SK-N-SH treated with all-trans-retinoic acid at 6 μM for 48 hours (cell line): ENCODE measurements around the gene SPEM1.

Source experiments
- CSDC2 ChIP-seq: fragments of 250-450 bp; sonication (Bioruptor Pico); IDR thresholded peaks from 2 replicates; pipeline ENCODE4 v1.5.0; 2020; ENCODE audit warnings: mild to moderate bottlenecking, moderate library complexity
- ESRRG ChIP-seq: fragments of 250-450 bp; sonication (Bioruptor Pico); IDR thresholded peaks from 2 replicates; pipeline ENCODE4 v1.6.1; 2021; ENCODE audit warnings: mild to moderate bottlenecking
- TCF4 ChIP-seq: fragments of 250-450 bp; sonication (Bioruptor Pico); IDR thresholded peaks from 2 replicates; pipeline ENCODE4 v1.8.0; 2021; ENCODE audit warnings: mild to moderate bottlenecking, moderate library complexity, borderline replicate concordance
- TOX ChIP-seq: fragments of 250-450 bp; sonication (Bioruptor Pico); IDR thresholded peaks from 2 replicates; pipeline ENCODE4 v1.8.0; 2021; ENCODE audit warnings: mild to moderate bottlenecking, moderate library complexity, borderline replicate concordance
- ZFP30 ChIP-seq: fragments of 450-650 bp; formaldehyde crosslinking; IDR thresholded peaks from 2 replicates; pipeline ENCODE4 v1.5.0; 2022; ENCODE audit warnings: mild to moderate bottlenecking, moderate library complexity
- ZNF70 ChIP-seq: fragments of 450-650 bp; formaldehyde crosslinking; IDR thresholded peaks from 2 replicates; pipeline ENCODE4 v1.5.0; 2020; ENCODE audit warnings: mild to moderate bottlenecking, moderate library complexity
- TF ChIP-seq, protein P1 (sequence below): fragments of 250-450 bp; sonication (Bioruptor Pico); IDR thresholded peaks from 2 replicates; pipeline ENCODE4 v1.8.0; 2020; ENCODE audit warnings: mild to moderate bottlenecking, moderate library complexity, borderline replicate concordance
- TF ChIP-seq, protein P2 (sequence below): fragments of 250-450 bp; sonication (Bioruptor Pico); IDR thresholded peaks from 2 replicates; pipeline ENCODE4 v1.8.0; 2021; ENCODE audit warnings: low read depth, mild to moderate bottlenecking, moderate library complexity, borderline replicate concordance

DNA sequence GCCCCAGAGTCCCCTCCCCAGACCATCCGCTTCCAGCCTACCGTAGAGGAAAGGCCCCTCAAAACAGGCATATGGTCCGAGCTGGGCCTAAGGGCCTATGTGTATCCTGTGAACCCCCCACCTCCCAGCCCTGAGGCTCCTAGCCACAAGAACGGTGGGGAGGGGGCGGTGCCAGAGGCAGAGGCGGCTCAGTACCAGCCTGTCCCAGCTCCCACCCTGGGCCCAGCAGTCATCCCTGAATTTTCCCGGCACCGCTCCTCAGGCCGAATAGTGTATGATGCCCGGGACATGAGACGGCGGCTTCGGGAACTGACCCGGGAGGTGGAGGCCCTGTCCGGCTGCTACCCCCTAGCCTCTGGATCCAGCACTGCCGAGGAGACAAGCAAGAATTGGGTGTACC lies 1.1 kb downstream of the SPEM1 start:
- no peak for TF ChIP-seq ZNF70
- TF ChIP-seq, protein P1, sequence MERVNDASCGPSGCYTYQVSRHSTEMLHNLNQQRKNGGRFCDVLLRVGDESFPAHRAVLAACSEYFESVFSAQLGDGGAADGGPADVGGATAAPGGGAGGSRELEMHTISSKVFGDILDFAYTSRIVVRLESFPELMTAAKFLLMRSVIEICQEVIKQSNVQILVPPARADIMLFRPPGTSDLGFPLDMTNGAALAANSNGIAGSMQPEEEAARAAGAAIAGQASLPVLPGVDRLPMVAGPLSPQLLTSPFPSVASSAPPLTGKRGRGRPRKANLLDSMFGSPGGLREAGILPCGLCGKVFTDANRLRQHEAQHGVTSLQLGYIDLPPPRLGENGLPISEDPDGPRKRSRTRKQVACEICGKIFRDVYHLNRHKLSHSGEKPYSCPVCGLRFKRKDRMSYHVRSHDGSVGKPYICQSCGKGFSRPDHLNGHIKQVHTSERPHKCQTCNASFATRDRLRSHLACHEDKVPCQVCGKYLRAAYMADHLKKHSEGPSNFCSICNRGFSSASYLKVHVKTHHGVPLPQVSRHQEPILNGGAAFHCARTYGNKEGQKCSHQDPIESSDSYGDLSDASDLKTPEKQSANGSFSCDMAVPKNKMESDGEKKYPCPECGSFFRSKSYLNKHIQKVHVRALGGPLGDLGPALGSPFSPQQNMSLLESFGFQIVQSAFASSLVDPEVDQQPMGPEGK (CRISPR knock-in tag) = no peak
- TF ChIP-seq TCF4 (CRISPR knock-in tag) = no peak
- TF ChIP-seq CSDC2 (CRISPR knock-in tag) = no peak
- TF ChIP-seq ESRRG = no peak
- TF ChIP-seq, protein P2, sequence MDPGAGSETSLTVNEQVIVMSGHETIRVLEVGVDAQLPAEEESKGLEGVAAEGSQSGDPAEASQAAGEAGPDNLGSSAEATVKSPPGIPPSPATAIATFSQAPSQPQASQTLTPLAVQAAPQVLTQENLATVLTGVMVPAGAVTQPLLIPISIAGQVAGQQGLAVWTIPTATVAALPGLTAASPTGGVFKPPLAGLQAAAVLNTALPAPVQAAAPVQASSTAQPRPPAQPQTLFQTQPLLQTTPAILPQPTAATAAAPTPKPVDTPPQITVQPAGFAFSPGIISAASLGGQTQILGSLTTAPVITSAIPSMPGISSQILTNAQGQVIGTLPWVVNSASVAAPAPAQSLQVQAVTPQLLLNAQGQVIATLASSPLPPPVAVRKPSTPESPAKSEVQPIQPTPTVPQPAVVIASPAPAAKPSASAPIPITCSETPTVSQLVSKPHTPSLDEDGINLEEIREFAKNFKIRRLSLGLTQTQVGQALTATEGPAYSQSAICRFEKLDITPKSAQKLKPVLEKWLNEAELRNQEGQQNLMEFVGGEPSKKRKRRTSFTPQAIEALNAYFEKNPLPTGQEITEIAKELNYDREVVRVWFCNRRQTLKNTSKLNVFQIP (CRISPR knock-in tag) = no peak
- no peak for TF ChIP-seq TOX
- no peak for TF ChIP-seq ZFP30 (CRISPR knock-in tag)
